OCI-LY3 (cell line): ENCODE data around the gene GPR84.
"Not testable (repeated sequence)": the region's sequence is repeated elsewhere in the genome, so short reads cannot be mapped to it uniquely, and the experiment has no call there.

Experiments used
- H2AFZ ChIP-seq: fragments of 200-600, 300-600 bp; shearing (Covaris generic); 2 replicates; pipeline ENCODE4 v1.6.0; 2014; ENCODE audit warnings: antibody characterized with exemption, low read depth, low read length
- H3K27ac ChIP-seq: fragments of 200-600, 300-600 bp; sonication (generic); 2 replicates; pipeline ENCODE4 v1.5.1; 2014; ENCODE audit warnings: mild to moderate bottlenecking, low read length, moderate library complexity, mixed read lengths
- H3K27me3 ChIP-seq: fragments of 200-600, 300-600 bp; sonication (generic); 2 replicates; pipeline ENCODE4 v1.6.1; 2014; ENCODE audit warnings: low read depth, low read length, mixed read lengths
- H3K36me3 ChIP-seq: fragments of 200-600, 300-600 bp; sonication (generic); replicated peaks from 2 replicates; pipeline ENCODE3; 2014; ENCODE audit warnings: low read depth, low read length, mixed read lengths
- H3K4me1 ChIP-seq: fragments of 300-600, 200-600 bp; sonication (generic); 2 replicates; pipeline ENCODE4 v1.6.1; 2014; ENCODE audit warnings: low read length, mixed read lengths
- H3K4me2 ChIP-seq: fragments of 200-600, 300-600 bp; sonication (generic); 2 replicates; pipeline ENCODE4 v1.6.1; 2014; ENCODE audit warnings: low read length, mixed read lengths
- H3K4me3 ChIP-seq: fragments of 300-600, 200-600 bp; sonication (generic); 2 replicates; pipeline ENCODE4 v1.5.1; 2014; ENCODE audit warnings: antibody characterized with exemption, mild to moderate bottlenecking, low read length, moderate library complexity
- H3K79me2 ChIP-seq: fragments of 300-600, 200-600 bp; shearing (Covaris generic); 2 replicates; pipeline ENCODE4 v1.6.1; 2014; ENCODE audit warnings: mild to moderate bottlenecking, low read length, mixed read lengths
- H3K9ac ChIP-seq: fragments of 300-600, 200-600 bp; shearing (Covaris generic); 2 replicates; pipeline ENCODE4 v1.6.0; 2014; ENCODE audit warnings: mild to moderate bottlenecking, low read length, moderate library complexity
- H3K9me3 ChIP-seq: fragments of 200-600, 300-600 bp; shearing (Covaris generic); 2 replicates; pipeline ENCODE4 v1.6.1; 2014; ENCODE audit warnings: low read length, mixed read lengths; ENCODE audit not compliant: insufficient read depth
- H4K20me1 ChIP-seq: fragments of 200-600, 300-600 bp; sonication (generic); 2 replicates; pipeline ENCODE4 v1.6.1; 2016; ENCODE audit warnings: low read length, mixed read lengths; ENCODE audit not compliant: insufficient read depth
- EZH2phosphoT487 ChIP-seq: fragments of 200-600 bp; shearing (Covaris generic); IDR thresholded peaks from 2 replicates; pipeline ENCODE4 v1.6.1; 2018; ENCODE audit warnings: antibody characterized with exemption, mixed run types, low read depth
- TF ChIP-seq, protein P1 (sequence below): fragments of 200-600, 300-600 bp; sonication (generic); IDR thresholded peaks from 2 replicates; pipeline ENCODE4 v1.5.1; 2014; ENCODE audit warnings: antibody characterized with exemption, low read length, low read depth

Gene GPR84

DNA sequence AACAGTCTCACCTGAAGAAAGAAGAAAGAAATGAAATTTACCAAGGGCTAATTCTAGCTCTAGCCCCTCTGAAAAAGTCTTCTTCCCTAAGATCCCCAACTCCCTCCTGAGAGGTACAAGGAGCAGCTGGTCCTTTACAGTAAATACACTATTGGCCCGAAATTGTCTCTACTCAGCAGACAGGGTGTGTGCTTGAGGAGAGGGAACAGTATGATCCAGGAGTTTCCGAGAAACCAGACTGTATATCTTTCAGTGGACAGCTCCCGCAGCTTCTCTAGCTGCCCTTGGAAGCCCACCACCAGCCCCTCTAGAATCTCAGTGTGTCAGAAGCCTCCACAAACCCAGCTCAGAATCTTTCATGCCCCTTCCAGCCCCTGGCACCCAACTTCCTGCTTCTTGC lies 8.1 kb downstream of the GPR84 start:
- no peak overlapping the region for H3K9ac ChIP-seq
- no peak overlapping the region for H3K4me3 ChIP-seq
- no peaks in the 10 kb centered on the region for H3K9me3 ChIP-seq
- peaks cover 3% of the 10 kb centered on the region for H3K36me3 ChIP-seq
- no peaks in the 10 kb centered on the region for H3K79me2 ChIP-seq
- H4K20me1 ChIP-seq = no peaks in the 10 kb centered on the region
- H3K27ac ChIP-seq = no peak overlapping the region
- H2AFZ ChIP-seq = no peak overlapping the region
- TF ChIP-seq, protein P1, sequence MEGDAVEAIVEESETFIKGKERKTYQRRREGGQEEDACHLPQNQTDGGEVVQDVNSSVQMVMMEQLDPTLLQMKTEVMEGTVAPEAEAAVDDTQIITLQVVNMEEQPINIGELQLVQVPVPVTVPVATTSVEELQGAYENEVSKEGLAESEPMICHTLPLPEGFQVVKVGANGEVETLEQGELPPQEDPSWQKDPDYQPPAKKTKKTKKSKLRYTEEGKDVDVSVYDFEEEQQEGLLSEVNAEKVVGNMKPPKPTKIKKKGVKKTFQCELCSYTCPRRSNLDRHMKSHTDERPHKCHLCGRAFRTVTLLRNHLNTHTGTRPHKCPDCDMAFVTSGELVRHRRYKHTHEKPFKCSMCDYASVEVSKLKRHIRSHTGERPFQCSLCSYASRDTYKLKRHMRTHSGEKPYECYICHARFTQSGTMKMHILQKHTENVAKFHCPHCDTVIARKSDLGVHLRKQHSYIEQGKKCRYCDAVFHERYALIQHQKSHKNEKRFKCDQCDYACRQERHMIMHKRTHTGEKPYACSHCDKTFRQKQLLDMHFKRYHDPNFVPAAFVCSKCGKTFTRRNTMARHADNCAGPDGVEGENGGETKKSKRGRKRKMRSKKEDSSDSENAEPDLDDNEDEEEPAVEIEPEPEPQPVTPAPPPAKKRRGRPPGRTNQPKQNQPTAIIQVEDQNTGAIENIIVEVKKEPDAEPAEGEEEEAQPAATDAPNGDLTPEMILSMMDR = no peak
- TF ChIP-seq EZH2phosphoT487 = no peak
- no peaks in the 10 kb centered on the region for H3K27me3 ChIP-seq
- H3K4me1 ChIP-seq = peaks cover 24% of the 10 kb centered on the region
- H3K4me2 ChIP-seq = no peak overlapping the region

DNA sequence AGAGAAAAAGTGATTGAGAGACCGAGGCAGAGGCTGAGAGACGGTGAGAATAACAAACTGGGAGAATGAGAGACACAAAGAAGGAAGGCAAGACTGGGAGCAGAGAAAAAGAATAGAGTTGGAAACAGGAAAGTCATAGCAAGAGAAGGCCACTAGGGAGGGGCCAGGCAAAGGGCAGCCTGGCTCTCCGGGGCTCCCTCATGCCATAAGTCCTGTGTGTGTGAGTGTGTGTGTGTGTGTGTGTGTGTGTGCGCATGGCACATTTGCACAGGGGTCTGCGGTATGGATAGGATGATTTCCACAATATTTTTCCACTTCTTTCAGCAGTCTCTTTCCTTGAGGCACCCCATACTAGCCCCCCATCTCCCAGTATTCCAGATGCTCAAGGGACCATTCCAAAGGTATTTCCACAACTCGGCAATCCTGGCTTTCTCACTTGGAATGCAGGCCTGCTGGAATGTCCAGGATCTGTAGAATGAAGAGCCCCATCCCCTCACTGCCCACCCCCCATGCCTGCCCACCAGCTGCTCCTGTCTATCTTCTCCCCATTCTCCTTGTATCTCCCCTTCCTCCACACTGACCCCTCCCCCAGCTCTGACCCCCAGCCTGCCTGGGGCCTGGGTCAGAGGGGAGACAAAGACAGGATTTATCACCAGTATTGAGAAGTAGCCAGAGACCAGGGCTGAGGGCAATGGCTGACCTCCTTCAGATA lies 9.0 kb downstream of the GPR84 start:
- H3K79me2 ChIP-seq = no peaks in the 10 kb centered on the region
- no peak overlapping the region for H3K9ac ChIP-seq
- peaks cover 12% of the 10 kb centered on the region for H3K36me3 ChIP-seq
- H4K20me1 ChIP-seq = no peaks in the 10 kb centered on the region
- H2AFZ ChIP-seq = no peak overlapping the region
- TF ChIP-seq, protein P1 = no peak
- TF ChIP-seq EZH2phosphoT487 = no peak
- H3K4me1 ChIP-seq = peaks cover 19% of the 10 kb centered on the region
- H3K4me3 ChIP-seq = no peak overlapping the region
- H3K27me3 ChIP-seq = no peaks in the 10 kb centered on the region
- no peak overlapping the region for H3K4me2 ChIP-seq
- H3K27ac ChIP-seq = no peak overlapping the region
- H3K9me3 ChIP-seq = no peaks in the 10 kb centered on the region

DNA sequence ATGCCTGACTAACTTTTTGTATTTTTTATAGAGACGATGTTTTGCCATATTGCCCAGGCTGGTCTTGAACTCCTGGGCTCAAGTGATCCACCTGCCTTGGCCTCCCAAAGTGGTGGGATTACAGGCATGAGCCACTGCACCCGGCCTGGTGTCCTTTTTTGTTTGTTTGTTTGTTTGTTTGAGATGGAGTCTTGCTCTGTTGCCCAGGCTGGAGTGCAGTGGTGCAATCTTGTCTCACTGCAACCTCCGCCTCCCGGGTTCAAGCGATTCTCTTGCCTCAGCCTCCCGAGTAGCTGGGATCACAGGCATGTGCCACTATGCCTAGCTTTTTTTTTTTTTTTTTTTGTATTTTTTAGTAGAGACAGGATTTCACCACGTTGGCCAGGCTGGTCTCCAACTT lies 10.0 kb downstream of the GPR84 start:
- H3K9ac ChIP-seq, H4K20me1 ChIP-seq, H3K9me3 ChIP-seq, H3K27ac ChIP-seq, H3K4me2 ChIP-seq, H2AFZ ChIP-seq, H3K4me3 ChIP-seq, H3K79me2 ChIP-seq, H3K27me3 ChIP-seq: not testable (repeated sequence)
- H3K36me3 ChIP-seq = peaks cover 22% of the 10 kb centered on the region
- peaks cover 13% of the 10 kb centered on the region for H3K4me1 ChIP-seq

DNA sequence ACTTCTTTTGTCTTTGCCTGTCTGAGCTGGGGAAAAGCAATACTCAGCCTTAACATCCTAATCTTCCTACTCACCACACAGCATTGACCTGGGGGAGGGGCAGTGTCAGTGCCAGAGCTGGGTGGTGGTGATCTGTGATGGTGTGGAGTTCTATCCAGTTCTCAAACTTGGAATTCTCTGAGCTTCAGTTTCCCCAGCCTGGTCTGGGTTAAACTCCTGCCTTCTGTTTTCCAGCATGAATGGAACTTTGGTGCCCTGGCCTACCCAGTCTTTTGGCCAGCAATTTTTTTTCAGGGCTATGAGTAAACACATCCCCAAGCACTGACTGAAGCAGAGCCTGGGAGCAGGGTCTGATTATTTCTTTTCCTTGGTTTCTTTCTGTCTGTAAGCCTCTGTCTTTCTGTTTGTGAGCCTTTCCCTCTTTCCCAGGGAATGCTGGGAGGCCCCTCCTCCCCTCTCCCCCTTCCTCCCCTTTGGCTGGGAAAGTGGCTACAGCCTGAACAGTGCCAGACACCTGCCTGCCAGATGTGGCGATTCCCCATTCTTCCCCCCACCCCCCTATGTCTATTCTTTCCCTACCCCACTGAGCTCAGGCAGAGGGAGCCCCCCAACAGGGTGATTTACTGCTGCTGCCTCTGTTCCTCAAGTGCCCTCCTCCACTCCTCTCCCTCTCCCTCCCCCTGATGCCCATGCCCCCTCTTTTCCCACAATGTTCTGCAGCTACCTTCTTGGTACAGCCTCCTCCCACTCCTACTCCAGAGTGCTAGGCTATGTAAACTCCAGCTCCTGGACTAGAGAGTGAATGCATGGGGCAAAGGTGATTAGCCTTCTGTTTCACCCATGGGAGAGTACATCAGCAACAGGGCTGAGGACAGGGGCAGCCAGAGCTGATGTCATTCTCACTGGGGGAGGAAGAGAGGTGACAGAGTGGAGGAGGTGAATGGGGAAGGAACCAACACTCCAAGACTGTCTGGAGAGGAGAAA lies 11.1 kb downstream of the GPR84 start:
- no peak overlapping the region for H3K9ac ChIP-seq
- TF ChIP-seq, protein P1 = no peak
- no peak overlapping the region for H3K4me3 ChIP-seq
- no peak overlapping the region for H2AFZ ChIP-seq
- no peaks in the 10 kb centered on the region for H3K79me2 ChIP-seq
- no peaks in the 10 kb centered on the region for H3K9me3 ChIP-seq
- peaks cover 28% of the 10 kb centered on the region for H3K36me3 ChIP-seq
- H3K4me1 ChIP-seq = peaks cover 11% of the 10 kb centered on the region
- no peak overlapping the region for H3K27ac ChIP-seq
- no peaks in the 10 kb centered on the region for H3K27me3 ChIP-seq
- H4K20me1 ChIP-seq = no peaks in the 10 kb centered on the region
- H3K4me2 ChIP-seq = no peak overlapping the region
